Measurements from ENCODE around the gene ZFPM1. TPM values are rescaled to one million over a fixed set of nuclear protein-coding genes. Genes with fewer than 3 reads are reported as not detected.

ZFPM1 gene
- total and polyA plus RNA-seq, 2 of the 8 experiments (the other 6 are each of a cell fraction or from before 2014, with no cell fraction given), result 0.74 to 4.8 TPM

DNA sequence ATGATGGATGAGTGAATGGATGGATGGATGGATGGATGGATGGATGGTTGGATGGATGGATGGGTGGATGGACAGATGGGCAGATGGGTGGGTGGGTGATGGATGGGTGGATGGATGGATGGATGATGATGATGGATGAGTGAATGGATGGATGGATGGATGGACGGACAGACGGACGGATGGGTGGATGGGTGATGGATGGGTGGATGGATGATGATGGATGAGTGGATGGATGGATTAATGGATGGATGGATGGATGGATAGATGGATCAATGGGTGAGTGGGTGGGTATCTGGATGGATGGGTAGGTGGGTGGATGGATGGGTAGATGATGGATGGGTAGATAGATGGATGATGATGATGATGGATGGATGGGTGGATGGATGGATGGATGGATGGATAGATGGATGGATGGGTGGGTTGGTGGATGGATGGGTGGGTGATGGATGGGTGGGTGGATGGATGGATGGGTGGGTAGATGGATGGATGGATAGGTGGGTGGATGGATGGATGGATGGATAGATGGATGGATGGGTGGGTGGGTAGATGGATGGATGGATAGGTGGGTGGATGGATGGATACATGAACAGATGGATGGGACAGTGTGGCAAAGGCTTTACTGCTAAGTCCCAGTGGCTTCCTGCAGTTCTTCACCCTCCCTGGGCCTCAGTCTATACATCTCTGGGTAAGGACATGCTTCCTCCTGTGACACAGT, 30.2 kb upstream of the ZFPM1 start (continued):
- TF ChIP-seq BACH1 (IDR thresholded peaks at IDR 0.05; ENCODE audit: low read length) (no peak), RBBP5 (IDR thresholded peaks at IDR 0.05; ENCODE audit: borderline replicate concordance, low read depth, low read length) (no peak)
- TF ChIP-seq, protein P1, sequence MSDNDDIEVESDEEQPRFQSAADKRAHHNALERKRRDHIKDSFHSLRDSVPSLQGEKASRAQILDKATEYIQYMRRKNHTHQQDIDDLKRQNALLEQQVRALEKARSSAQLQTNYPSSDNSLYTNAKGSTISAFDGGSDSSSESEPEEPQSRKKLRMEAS (IDR thresholded peaks at IDR 0.05), result no peak
